Measurements from ENCODE around the gene HTRA3.

HTRA3 gene

DNA sequence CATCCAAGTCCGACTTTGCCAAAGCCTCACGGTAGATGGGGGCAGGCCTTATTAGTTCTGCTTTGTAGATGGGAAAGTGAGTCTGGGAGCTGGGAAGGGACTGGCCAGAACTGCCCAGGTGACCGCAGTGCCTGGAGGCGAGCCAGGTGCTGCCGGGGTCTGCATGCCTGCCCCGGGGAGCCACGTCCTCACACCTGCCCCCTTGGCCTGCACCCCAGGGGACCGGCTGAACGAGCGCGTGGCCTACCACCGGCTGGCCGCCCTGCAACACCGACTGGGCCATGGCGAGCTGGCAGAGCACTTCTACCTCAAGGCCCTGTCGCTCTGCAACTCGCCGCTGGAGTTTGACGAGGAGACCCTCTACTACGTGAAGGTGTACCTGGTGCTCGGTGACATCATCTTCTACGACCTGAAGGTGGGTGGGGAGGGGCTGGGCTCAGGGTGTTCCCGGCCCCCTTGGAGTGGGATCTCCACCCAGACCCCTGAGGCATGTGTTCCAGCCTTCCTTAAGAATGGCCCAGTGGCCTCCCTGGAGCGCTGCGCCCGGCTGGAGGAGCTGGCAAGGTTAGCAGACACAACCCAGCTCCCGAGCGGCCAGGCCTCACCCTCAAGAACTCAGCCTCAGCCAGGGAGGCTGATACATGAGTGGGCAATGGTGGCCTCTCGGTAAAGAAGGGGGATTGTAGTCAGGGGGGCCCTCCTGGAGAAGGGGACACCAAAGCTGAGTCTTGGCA is 32.1 kb upstream of the HTRA3 start:
- Histone ChIP-seq H3K9me3 (ENCODE audit: control insufficient read depth, low read length) (no peaks in the 10 kb centered on the region), H3K36me3 (ENCODE audit: control insufficient read depth, insufficient read depth, low read length) (no peaks in the 10 kb centered on the region), H3K27me3 (ENCODE audit: control insufficient read depth, insufficient read depth, low read length) (no peaks in the 10 kb centered on the region), H3K4me1 (no peaks in the 10 kb centered on the region), H3K4me2 (ENCODE audit: low read length) (no peak overlapping the region), H3K4me3 (ENCODE audit: low read depth, low read length) (no peak overlapping the region), H2AFZ (no peak overlapping the region), H3K79me2 (no peaks in the 10 kb centered on the region), H3K27ac (no peak overlapping the region), H3K9ac (no peak overlapping the region)
- TF ChIP-seq, protein P1, sequence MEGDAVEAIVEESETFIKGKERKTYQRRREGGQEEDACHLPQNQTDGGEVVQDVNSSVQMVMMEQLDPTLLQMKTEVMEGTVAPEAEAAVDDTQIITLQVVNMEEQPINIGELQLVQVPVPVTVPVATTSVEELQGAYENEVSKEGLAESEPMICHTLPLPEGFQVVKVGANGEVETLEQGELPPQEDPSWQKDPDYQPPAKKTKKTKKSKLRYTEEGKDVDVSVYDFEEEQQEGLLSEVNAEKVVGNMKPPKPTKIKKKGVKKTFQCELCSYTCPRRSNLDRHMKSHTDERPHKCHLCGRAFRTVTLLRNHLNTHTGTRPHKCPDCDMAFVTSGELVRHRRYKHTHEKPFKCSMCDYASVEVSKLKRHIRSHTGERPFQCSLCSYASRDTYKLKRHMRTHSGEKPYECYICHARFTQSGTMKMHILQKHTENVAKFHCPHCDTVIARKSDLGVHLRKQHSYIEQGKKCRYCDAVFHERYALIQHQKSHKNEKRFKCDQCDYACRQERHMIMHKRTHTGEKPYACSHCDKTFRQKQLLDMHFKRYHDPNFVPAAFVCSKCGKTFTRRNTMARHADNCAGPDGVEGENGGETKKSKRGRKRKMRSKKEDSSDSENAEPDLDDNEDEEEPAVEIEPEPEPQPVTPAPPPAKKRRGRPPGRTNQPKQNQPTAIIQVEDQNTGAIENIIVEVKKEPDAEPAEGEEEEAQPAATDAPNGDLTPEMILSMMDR (IDR thresholded peaks at IDR 0.05) = no peak

DNA sequence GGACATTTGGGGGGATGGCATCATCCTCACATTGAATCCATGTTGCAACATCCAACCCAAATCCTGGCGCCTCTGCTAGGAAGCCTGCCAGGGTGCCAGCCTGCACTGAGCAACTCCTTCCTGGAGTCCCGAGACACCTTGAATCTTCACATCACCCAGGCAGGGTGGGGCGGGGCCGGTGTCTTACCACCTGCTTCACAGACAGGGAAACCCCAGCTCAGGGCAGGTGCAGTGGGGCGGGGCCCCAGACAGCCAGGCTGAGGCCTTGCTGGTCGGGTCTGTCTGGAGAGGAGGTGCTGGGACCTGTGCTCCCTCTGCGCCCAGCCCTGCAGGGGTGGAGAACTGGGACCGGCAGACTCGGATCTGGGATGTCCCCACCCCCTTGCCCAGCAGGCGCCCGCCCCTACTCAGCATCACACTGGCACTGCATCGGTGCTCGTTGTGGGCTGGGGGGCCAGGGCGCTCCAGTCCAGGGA is 31.5 kb upstream of the HTRA3 start:
- no peaks in the 10 kb centered on the region for H3K4me1 ChIP-seq
- TF ChIP-seq, protein P1 (IDR thresholded peaks at IDR 0.05) = no peak
- H3K9me3 ChIP-seq (ENCODE audit: control insufficient read depth, low read length) = no peaks in the 10 kb centered on the region
- H3K4me3 ChIP-seq (ENCODE audit: low read depth, low read length) = no peak overlapping the region
- no peak overlapping the region for H3K4me2 ChIP-seq (ENCODE audit: low read length)
- no peaks in the 10 kb centered on the region for H3K36me3 ChIP-seq (ENCODE audit: control insufficient read depth, insufficient read depth, low read length)
- H2AFZ ChIP-seq = no peak overlapping the region
- H3K27ac ChIP-seq = no peak overlapping the region
- no peaks in the 10 kb centered on the region for H3K27me3 ChIP-seq (ENCODE audit: control insufficient read depth, insufficient read depth, low read length)
- no peaks in the 10 kb centered on the region for H3K79me2 ChIP-seq
- H3K9ac ChIP-seq = no peak overlapping the region

DNA sequence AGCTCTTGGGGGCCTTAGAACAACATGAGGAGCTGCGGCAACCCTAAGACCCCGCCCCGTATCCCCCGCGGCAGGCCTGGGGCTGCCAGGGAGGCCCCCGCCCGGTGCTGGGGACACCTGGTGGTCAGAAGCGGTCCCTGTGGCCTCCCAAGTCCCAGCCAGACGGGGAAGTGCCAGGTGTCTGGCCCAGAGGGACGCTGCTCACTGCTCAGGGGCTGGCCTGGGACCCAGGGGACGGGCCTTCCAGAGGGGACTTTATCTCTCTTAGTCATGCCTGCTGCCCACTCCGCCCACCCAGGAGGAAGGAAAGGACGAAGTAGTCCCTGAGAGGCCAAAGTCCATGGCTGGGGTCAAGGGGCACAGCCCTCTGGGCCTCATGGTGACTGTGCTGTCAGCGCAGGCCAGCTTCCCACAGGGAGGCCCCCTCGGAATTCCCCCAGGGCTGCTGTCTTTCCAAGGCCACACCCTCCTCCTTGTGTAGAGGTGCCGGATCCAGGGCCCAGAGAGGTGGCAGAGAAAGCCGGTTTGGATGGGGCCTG is 31.0 kb upstream of the HTRA3 start:
- Histone ChIP-seq H3K27me3 (ENCODE audit: control insufficient read depth, insufficient read depth, low read length) (no peaks in the 10 kb centered on the region), H3K9ac (no peak overlapping the region), H2AFZ (no peak overlapping the region), H3K79me2 (no peaks in the 10 kb centered on the region), H3K4me3 (ENCODE audit: low read depth, low read length) (no peak overlapping the region), H3K27ac (no peak overlapping the region), H3K4me2 (ENCODE audit: low read length) (no peak overlapping the region), H3K4me1 (no peaks in the 10 kb centered on the region), H3K36me3 (ENCODE audit: control insufficient read depth, insufficient read depth, low read length) (no peaks in the 10 kb centered on the region), H3K9me3 (ENCODE audit: control insufficient read depth, low read length) (no peaks in the 10 kb centered on the region)
- TF ChIP-seq, protein P1 (IDR thresholded peaks at IDR 0.05) = peak; percentile 11

DNA sequence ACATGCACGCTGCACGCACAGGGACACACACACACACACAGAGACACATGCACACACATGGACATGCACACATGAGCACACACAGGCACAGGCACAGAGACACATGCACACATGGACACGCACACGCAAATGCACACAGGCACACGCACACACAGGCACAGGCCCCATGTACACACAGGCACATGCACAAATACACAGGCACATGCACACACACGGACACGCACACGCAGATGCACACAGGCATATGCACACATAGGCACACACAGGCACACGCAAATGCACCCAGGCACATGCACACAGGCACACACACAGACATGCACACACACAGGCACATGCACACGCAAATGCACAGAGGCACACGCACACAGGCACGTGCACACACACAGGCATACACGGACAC is 30.3 kb upstream of the HTRA3 start:
- Histone ChIP-seq H3K4me2 (ENCODE audit: low read length) (no peak overlapping the region), H3K36me3 (ENCODE audit: control insufficient read depth, insufficient read depth, low read length) (no peaks in the 10 kb centered on the region), H3K79me2 (no peaks in the 10 kb centered on the region), H3K9ac (no peak overlapping the region), H3K4me3 (ENCODE audit: low read depth, low read length) (no peak overlapping the region), H3K4me1 (no peaks in the 10 kb centered on the region), H3K27ac (no peak overlapping the region), H2AFZ (no peak overlapping the region), H3K9me3 (ENCODE audit: control insufficient read depth, low read length) (no peaks in the 10 kb centered on the region), H3K27me3 (ENCODE audit: control insufficient read depth, insufficient read depth, low read length) (no peaks in the 10 kb centered on the region)
- TF ChIP-seq, protein P1 (IDR thresholded peaks at IDR 0.05) = no peak

DNA sequence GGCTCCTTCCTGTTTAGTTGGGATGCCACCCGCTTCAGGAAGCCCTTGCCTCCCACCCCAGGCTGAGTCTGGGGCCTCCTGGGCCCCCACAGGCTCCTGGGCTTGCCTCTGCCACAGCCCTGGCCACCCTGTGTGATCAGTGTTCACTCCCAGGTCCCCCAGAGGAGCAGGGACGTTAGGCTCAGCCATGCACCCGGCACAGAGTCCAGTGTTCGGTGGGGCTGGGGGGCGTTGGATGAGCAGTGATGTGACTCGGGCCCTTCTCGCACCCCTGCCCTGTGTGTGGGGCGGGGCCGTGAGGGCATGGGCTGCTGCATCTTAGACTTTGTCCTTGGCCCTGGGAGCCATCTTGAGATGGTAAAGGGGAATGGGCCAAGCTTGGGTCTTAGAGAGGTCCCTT is 29.9 kb upstream of the HTRA3 start:
- H3K4me2 ChIP-seq (ENCODE audit: low read length) = no peak overlapping the region
- H3K79me2 ChIP-seq = no peaks in the 10 kb centered on the region
- TF ChIP-seq, protein P1 (IDR thresholded peaks at IDR 0.05) = no peak
- no peaks in the 10 kb centered on the region for H3K9me3 ChIP-seq (ENCODE audit: control insufficient read depth, low read length)
- H3K4me3 ChIP-seq (ENCODE audit: low read depth, low read length) = no peak overlapping the region
- H3K4me1 ChIP-seq = no peaks in the 10 kb centered on the region
- H3K27me3 ChIP-seq (ENCODE audit: control insufficient read depth, insufficient read depth, low read length) = no peaks in the 10 kb centered on the region
- no peak overlapping the region for H2AFZ ChIP-seq
- no peaks in the 10 kb centered on the region for H3K36me3 ChIP-seq (ENCODE audit: control insufficient read depth, insufficient read depth, low read length)
- H3K27ac ChIP-seq = no peak overlapping the region
- no peak overlapping the region for H3K9ac ChIP-seq

Measured in parathyroid adenoma (tissue), 2 donors.